H4 (cell line): ENCODE data around the gene EPC2. TPM values are rescaled to one million over a fixed set of nuclear protein-coding genes. Genes with fewer than 3 reads are reported as not detected.
"Not testable (repeated sequence)": the region's sequence is repeated elsewhere in the genome, so short reads cannot be mapped to it uniquely, and the experiment has no call there.

Experiments used
- DNase-seq: peaks from one replicate; pipeline ENCODE4 v3.0.0-alpha.2; 2015; ENCODE audit warnings: low spot score
- total RNA-seq: library from RNA; depleted of rRNA; stranded (reverse); fragments of >200 nt; shearing (Covaris generic); gene quantifications from 2 replicates; pipeline ENCODE4 v1.2.3, GENCODE V29; 2014

EPC2 gene
- total RNA-seq, 1 experiment from 2014 or later: 11.3 TPM

DNA sequence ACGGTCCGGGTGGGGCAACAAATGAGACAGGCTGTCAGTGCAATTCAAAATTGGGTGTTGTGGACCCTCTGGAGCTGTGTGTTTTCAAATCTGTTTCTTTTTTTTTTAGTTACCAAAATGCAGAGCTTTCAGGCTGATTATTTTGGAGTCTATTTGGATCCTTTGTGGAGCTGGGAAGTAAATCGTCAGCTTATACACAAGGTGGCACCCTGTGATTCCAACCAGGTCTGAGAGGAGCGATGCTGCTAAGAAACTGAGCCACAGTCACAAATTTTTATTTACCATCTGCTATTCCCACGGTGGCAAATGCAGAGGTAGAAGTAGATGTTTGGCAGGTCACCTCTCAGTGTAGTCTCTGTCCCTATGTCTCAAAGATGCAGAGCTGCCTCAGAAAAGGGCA, 3.8 kb upstream of the EPC2 start:
- DNase-seq: no peak

DNA sequence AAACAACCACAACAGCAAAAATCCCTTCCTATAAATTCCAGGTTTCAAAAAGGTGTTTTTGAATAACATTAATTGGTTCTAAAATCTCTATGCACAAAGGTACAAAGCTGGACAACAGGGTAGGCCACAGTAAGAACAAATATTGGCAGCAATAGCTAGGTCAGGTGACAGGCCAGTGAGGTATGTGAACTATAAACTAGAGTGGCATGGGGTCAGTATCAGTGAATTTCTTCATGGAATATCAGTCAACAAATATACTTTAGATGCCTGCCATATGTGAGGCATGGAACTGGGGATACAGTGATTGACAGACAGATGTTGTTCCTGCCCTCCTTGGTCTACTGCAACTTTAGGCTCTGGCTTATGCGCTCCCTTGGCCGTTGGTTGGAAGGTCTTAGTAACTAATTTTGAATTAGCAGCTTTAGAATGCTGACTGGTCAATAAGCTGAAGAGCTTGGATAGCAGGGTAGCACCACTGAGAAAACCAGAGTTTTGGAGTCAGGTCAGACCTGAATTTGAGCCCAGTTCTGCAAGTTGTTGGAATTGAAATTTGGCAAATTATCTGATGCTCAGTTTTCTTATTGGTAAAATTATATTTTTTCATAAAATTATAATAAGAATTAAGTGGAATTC, 2.3 kb upstream of the EPC2 start:
- DNase-seq: no peak

DNA sequence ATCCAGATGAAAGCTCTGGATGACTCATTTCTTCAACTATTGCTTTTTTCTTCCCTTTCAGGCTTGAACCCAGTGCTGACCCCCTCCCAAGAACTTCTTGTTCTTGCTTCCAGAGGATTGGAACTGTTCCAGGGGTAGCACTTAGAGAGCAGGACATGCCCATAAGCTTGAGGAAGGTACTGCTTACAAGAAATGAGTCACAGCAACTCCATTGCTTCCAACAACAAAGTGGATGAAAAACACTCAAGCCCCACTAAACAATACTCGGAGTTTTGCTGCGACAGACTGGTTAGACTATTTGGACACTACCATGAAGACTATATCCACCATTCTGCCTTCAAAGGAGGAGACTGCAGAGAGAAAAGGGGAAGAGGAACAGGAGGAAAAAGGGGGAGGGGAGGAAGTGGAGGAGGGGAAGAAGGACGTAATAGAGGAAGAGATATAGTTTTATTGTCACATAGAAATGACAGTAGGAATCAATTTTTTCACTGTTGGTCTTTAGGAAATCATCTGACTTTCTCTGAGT, 1.6 kb upstream of the EPC2 start:
- DNase-seq: peak; percentile 39

DNA sequence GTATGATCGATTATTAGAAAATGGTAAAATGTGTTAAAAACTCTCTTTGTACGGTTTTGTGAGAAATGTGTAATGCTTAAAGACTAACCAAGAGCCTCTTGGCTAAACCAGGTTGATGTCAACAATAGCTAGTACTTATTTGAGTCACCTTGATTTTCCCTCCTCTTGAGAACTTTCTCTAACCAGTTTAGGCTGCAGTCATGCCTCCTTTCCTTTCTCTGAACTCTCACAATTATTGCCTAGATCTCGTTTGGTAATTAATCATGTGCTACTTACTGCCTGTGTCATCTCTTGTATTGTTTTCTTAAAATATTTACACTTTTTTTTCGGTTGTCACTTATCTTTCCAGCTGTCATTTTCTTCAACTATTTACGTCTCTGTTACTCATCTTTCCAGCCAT, 1.1 kb upstream of the EPC2 start:
- no peak for DNase-seq

DNA sequence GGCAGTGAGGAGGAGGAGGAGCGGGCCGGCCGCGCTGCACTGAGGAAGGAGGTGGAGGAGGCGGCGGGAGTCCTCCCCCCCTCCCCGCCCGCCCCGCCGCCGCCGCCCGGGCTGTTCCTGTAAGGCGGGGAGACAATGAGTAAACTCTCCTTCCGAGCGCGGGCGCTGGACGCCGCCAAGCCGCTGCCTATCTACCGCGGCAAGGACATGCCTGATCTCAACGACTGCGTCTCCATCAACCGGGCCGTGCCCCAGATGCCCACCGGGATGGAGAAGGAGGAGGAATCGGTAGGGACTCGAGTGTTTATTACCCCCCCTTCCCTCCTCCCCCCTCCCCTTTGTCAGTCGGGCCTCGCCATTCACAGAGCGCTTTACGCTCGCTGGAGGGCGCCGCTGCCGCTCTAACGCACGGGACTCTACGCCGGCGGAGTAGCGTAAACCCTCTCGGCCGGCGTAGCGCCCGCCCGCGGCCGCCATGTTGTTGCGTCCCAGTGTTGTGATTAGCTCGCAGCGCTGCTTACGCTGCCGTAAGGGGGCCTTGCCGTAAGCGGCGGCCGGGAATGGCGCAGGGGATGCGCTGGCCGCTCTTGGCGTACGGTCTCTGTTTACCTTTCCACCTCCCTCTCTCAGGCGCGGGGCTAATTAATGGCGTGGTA, 460 bp downstream of the EPC2 start:
- peak; percentile 90 for DNase-seq

DNA sequence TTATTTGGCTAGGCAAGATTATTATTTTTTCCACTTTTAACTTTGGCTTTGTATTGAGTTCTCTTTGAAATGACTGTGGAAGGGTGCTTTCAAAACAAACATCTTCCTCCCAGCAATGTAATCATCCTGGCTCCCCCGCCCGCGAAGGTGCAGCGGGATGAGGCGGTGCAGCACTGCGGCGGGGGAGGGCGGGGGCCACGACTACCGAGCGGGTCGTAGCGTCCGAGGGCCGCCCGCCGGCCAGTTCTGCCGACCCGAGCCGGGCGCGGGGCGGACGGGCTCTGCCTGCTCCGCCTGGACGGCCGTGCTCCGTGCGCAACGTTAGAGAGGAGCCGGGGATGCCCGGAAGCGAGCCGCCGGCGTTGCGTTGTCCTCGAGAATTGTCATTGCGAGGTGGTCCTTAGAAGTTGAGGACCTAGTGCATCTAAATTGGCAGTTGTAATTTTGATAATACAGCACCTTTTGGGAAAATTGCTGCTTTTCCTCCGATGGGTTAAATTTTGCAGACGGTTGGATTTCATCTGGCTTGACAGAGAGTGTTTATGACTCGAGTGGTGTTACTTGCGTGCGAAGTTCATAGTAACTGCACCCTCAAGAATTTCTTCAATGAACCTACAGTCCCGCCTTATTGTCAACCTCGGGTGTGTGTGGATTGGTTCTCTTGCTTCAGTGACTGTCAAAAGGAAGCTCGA, 1.1 kb downstream of the EPC2 start:
- DNase-seq: peak; percentile 80

DNA sequence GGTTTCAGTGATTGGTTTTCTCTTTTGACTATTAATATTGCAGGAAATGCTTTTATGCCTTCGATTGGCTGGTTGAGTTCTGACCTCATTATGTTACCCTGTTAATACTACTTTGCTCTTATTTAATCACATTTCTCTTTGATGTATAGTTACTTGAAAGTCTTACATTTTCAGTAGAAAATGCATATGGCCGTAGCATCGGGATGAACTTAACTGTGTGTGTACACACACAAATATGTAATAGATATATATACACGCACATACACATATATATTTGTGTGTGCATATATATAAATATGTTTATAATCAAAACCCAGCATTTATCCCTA, 1.6 kb downstream of the EPC2 start:
- no peak for DNase-seq

DNA sequence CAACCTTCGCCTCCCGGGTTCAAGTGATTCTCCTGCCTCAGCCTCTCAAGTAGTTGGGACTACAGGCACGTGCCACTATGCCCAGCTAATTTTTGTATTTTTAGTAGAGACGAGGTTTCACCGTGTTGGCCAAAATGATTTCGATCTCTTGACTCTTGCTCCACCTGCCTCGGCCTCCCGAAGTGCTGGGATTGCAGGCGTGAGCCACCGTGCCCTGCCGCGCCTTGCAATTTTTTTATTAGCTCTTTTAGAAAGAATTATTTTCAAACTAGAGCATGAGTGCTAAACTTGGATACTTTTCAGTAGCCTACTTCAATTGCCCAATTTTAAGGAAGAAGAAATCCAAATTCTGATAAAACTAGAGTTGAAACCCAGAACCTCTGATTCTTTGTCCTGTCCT, 3.2 kb downstream of the EPC2 start:
- DNase-seq: not testable (repeated sequence)

DNA sequence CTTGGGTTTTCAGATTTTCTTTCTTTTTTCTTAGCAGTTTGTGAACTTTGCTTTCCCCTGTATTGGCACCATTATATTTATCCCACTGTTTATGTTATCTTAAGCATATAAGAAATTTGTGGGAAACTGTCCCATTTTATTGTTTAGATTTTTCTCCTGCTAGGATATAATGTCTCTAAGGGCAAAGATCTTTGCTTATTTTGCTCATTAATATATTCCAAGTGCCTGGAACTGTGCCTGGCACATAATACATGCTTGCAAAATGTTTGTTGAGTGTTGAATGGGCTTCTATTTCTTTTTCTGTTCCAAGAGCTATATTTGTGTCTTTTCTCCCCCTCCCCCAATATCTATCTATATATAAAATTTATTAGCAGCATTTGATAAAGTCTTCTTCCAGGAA, 5.4 kb downstream of the EPC2 start:
- no peak for DNase-seq

DNA sequence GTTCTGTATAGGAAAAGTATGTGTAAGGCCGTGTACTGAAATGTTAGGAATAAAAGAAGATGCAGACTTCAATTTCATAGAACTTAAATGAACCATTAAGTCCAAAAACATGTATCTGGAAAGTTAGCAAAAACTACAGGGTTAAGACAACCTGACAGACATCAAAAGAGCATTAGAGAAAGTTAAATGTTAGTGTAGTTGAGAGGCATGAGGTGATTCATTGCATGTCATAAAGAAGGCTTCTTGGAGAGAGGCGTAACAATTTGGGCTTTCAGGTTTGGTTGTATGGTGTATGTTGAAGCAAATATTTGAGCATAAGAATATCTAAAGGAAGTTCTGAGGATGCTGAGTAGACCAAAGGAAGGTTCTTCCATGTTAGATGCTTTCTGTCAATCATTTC, 6.3 kb downstream of the EPC2 start:
- DNase-seq: no peak

DNA sequence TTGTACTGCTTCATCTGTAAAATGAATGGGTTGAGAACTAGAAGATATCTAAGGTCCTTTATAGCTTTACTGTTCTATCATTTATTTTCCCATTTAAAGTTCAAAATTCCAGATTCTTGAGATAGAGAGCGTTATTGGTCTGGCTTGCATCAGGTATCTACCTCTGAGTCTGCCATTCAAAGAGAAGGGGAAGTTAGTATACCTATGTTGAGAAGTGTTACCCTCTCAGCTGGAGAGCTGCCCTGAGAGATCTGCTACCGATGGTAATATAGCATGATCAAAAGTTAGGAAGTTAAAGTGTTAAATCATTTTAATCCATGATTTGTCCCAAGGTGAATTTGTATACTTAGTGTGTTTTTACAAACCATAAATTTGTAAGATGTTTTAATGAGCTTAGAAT, 7.4 kb downstream of the EPC2 start:
- DNase-seq: no peak

DNA sequence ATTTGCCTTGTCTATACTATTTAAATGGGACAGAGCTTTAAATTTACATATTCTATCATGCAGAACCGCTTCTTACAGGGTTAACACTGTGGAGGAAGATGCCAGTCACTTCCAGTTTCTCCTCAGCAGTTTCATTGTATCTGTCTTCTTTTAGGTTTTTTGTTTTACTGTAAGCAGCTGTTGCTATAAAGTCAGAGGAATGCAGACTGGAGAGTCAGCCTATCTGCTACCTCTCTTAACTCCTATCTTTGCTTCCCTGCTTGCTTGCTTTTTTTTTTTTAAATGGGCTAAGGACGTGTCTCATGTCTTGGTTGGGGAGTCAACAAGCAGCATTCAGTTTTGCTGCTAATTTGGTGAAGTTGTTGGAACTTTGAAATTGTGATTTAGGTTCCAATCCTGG, 8.9 kb downstream of the EPC2 start:
- DNase-seq: no peak

DNA sequence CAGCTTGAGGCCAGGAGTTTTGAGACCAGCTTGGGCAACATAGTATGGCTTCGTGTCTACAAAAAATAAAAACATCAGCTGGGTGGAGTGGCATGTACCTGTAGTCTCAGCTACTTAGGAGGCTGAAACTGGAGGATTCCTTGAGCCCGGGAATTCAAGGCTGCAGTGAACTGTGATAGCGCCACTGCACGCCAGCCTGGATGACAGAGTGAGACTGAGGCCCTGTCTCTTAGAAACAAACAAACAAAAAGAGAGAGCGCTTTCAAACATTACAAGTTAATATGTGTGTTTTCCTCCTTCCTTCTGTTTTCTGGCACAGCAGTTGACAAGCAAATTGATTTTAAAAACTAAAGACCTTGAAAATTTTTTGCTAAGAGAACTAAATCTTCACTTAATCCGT, 9.9 kb downstream of the EPC2 start:
- DNase-seq: no peak

DNA sequence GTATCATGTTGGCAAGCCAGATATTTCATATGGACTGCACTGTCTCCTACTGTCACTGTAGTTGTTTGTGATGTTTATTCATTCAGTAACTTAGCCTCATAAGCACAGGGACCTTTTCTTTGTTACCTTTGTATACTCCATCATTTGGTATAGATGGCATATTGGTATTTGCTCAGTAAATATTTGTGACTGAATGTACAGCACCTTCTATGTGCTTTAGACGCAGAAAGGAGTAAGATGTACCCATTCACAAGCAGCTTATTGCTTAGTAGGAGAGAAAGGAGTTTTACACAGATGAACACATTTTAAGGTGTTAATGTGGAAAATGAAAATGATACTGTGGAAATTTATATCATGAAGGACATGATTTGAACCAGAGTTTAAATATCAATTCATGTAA, 12.0 kb downstream of the EPC2 start:
- no peak for DNase-seq

DNA sequence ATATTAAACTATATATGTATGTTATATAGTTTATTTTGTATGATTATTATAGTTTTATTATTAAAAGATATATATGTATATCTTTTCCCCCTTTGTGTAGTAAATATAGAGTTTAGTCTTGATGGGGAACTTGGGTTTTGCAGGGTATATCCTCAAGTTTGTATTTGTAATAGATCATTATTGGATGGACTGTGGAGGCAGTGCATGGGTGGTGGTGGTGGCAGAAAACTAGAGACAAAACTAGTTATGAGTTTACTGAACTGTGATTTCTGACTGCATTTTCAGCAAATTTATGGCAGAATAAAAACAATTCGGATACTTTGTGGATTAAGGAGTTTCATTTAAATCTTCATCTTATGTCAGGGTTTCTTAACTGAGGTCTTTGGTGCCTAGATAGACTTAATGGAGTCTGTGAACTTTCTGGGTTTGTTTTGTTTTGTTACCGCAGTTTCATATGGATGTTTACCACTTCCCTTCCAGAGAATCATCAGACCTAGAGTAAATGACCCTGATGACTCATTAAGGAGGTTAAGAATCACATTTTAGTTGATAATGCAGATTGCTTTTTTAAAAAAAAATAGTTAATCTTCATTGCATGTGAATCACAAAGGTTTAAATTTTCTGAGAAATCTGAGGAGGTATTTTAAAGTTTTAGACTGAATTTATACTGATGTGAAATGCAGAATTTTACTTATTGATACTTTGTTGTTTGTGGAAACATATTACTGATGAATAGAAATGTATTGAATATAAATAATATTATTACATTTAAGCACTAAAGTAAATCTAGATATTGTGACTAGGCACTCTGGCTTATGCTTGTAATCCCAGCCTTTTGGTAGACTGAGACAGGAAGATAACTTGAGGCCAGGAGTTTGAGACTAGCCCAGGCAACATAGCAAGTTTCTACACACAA, 14.5 kb downstream of the EPC2 start:
- DNase-seq: peak; percentile 62

DNA sequence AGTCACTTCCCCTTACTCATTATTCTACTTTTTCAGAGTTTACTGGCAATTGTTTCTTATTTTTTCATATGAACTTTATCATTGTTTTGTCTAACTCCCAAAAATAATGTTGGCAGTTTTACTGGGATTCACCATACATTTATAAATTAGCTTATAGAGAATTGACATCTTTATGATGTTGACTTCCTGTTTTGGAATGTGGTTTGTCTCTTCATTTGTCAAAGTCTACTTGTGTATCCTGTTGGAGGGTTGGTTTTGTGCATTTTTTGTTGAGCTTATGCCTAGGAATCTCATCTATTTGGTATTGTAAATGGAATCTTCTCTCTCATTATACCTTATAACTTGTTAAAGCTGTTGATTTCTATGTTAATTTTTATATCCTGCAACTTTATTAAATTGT, 16.4 kb downstream of the EPC2 start:
- DNase-seq: no peak

DNA sequence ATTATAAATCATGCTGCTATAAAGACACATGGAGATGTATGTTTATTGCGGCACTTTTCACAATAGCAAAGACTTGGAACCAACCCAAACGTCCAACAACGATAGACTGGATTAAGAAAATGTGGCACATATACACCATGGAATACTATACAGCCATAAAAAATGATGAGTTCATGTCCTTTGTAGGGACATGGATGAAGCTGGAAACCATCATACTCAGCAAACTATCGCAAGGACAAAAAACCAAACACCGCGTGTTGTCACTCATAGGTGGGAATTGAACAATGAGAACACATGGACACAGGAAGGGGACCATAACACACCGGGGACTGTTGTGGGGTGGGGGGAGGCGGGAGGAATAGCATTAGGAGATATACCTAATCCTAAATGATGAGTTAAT, 17.8 kb downstream of the EPC2 start:
- DNase-seq: not testable (repeated sequence)

DNA sequence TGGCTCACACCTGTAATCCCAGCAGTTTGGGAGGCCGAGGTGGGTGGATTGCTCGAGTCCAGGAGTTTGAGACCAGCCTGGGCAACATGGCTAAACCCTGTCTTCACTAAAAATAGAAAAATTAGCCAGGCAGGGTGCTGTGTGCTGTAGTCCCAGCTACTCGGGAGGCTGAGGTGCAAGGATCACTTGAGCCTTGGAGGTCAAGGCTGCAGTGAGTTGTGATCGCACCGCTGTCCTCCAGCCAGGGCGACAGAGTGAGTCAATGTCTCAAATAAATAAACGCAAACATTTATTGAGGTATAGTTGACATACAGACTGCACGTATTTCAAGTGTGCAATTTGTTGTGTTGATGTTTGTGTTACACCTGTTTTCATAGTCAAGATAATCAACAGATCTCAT, 19.7 kb downstream of the EPC2 start:
- no peak for DNase-seq

DNA sequence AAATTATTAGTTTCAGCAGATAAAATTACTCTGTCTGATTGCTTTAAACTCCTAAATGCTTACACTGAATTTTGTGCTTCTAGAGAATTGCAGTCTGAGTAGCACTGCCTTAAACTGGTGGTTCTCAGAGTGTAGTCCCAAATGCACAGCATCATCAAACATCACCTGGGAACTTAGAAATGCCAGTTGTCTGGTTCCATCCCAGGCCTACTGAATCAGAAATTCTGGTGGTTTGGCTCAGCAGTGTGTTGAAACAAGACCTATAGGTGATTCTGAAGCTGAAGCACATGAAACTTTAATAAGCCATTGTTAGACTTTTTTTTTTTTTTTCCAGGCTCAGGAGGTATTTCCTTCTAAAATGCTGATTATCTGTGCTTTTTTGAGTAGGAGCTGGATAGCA, 22.0 kb downstream of the EPC2 start:
- no peak for DNase-seq

DNA sequence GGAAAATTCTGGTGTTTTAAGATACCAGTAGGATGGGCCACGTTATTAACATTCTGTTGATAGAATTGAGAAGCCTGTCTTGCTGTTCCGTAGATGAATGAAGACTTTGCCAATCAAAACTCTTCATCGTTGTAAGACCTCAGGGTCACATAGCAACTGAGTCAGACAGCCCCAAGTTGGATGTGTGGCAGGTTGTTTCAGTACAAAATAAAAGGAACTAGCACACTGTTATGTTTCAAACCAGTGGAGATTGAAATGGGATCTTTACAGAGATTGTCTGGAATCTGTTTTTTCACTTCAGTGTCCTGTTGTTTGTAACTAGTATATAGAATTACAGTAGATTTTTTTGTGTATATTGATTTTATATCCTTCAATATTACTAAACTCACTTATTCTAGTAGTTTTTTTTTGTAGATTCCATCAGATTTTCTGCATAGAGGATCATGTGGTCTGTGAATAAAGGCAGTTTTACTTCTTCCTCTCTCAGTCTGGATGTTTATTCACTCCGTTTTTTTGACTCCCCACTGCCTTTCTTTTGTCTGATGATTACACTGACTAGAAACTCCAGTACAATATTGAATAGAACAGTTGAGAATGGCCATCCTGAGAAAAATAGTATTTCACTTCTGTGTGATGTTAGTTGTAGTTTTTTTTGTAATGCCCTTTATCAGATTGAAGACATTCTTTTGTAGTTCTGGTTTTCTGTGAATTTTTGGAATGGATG, 22.7 kb downstream of the EPC2 start:
- no peak for DNase-seq

DNA sequence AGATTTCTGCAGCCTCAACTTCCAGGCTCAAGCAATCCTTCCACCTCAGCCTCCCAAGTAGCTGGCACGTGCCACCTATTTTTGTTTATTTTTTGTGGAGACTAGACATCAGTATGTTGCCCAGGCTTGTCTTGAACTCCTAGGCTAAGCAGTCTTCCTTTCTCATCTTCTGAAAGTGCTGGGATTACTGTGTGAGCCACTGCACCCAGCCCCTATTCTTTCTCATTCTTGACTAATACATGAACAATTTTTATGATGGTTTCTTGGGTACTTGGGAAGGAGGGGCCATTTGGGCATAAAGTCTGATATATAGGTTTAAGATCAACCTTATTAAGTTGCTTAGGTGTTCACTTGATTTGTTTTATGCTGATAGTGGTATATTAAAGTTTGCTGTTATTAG, 26.2 kb downstream of the EPC2 start:
- DNase-seq: no peak
